GM13977 (cell line): Measurements from ENCODE around the gene MYO5B.
"Not testable (repeated sequence)": the region's sequence is repeated elsewhere in the genome, so short reads cannot be mapped to it uniquely, and the experiment has no call there.

Source experiments
- DNase-seq: peaks from one replicate; pipeline ENCODE4 v3.0.0; 2012; ENCODE audit warnings: low spot score
- CTCF ChIP-seq: IDR thresholded peaks from 2 replicates; pipeline ENCODE4 v1.5.1; 2012; ENCODE audit warnings: mild to moderate bottlenecking, control low read depth; ENCODE audit not compliant: insufficient read depth; ENCODE audit errors: extremely low read depth, missing control alignments
- in situ Hi-C: fragments of 300-500 bp; cut with MboI; formaldehyde crosslinking; loops from one replicate; pipeline ENCODE4 v1.12.0; 2022; ENCODE audit warnings: low sequenced_read_pairs, low pct_unique_long_range_greater_than_20kb, mixed read lengths, inconsistent platforms; ENCODE audit not compliant: unreplicated experiment

Gene MYO5B

DNA sequence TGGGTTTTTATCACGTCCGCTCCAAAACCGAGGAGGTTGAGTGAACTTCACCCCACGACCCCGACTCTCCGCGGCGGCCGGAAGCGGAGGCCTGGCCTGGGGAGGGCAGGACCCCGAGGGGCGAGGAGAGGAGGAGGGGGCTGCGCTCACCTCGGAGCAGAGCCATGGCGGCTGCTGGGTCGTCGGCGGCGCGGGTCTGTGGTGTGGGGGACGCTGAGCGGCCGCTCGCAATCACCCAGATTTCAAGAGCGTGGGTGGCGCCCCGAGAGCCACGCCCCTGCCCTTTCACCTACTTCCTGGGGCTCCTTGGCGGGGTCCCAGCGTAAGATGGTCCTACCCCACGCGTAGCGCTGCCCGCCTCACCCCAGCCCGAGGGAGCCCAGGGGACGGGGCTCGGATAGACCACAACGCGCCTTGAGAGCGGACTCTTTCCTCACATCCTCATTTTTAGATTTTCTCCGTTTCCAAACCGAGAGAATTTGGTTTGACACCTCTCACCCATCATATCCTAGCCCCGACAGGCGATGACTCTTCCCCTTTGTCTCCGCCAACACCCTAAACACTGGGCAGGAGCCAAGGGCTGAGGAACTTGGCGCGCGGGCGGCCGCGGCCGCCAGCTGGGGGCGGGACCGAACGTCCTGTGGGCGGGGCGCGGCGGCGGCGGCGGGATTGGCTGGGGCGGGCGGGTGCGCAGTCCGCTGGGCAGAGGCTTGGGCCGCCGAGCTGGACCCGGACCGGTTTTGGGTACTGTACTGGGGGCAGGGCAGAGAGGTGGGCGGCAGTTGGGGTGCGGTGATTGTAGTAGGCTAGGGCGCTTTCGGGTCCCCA, 381.4 kb downstream of the MYO5B start, which contains the start of gene ACAA2:
Gene ACAA2 (minus strand): TSS at position 215 of the 828 bp plus-strand sequence. CDS start 49 bp downstream, at position 166.
- in situ Hi-C loops: no loop called here
- TF ChIP-seq CTCF: no peak

GRCh38 chr18:49813069-49813318, 382.0 kb downstream of the MYO5B start:
- in situ Hi-C loops: no loop called here
- TF ChIP-seq CTCF: no peak
- peak; percentile 35 for DNase-seq

More for the DNA sequence above, 381.4 kb downstream of the MYO5B start, which contains the start of gene ACAA2:
- peak; percentile 87 for DNase-seq

GRCh38 chr18:49812286-49813068, 382.5 kb downstream of the MYO5B start:
- in situ Hi-C loops: no loop called here
- peak; percentile 7 for DNase-seq
- TF ChIP-seq CTCF: no peak

DNA sequence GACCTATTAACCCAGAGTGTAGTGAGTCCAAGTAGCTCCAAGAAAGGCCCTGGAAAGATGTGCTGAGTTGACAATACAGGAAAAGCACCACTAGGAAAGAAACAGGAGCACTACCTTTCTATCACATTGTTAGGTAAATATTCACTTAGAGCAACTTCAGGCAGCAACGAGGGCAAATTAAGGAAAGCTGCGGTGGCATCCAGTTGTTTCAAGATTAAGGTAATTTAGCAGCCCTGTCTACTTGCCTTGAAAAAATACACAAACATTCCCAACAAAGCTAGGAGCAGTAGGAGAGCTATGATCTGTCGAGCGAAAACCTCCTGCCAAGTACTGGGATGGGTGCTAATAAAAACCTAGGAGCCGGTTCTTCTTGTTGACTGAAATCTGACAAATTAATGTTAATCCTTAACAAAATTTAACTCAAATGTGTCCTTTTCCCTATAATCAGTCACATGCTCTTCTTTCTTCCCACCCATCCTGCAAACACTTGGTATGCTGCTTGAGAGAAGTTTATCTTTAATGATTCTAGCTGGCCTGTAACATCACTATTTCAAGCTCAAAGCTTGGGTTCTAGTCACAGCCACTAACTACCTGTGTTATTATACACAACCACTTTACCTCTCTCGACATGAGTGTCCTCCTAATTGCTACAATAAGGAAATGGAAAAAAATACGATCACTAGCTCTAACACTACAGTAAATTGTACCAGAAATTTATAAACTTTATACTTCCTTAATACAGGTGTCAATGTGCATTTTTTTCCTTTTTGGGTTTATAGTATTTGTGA, 383.6 kb downstream of the MYO5B start:
- peak; percentile 15 for DNase-seq
- in situ Hi-C loops: no loop called here
- TF ChIP-seq CTCF: no peak

- DNase-seq, in situ Hi-C loops: not testable (repeated sequence)
These were observed 386.3 kb downstream of the MYO5B start for GRCh38 chr18:49808553-49809191.

DNA sequence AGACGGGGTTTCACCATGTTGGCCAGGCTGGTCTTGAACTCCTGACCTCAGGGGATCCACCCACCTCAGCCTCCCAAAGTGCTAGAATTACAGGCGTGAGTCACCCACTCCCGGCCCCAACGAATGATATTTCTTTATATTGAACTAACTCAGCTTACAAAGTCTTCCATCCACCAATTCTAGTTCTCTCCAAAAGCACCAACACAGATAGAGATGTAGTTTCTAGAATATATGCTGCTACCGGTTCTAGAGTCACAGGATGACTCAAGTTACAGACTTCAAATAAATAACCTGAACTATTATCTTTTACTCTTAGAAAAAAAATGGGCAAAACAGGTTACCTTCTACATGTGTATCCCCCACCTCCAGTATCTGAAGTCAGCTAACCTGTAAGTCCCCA, 390.9 kb downstream of the MYO5B start:
- no peak for TF ChIP-seq CTCF
- DNase-seq: no peak
- in situ Hi-C loops: no loop called here
